Large intestine (tissue), 3 donors: ENCODE results near the gene RGP1. TPM values are rescaled to one million over a fixed set of nuclear protein-coding genes. Genes with fewer than 3 reads are reported as not detected.

Experiments used
- DNase-seq, 2 donors: peaks; one replicate each; pipeline versions ENCODE4 v3.0.0 to v3.0.0-alpha.2; 2013
- H3K27ac ChIP-seq: one replicate; pipeline ENCODE4 v1.5.1; 2013; ENCODE audit warnings: low read length
- H3K27me3 ChIP-seq: 2 replicates; pipeline ENCODE4 v1.6.1; 2013; ENCODE audit warnings: low read length; ENCODE audit not compliant: control insufficient read depth, insufficient read depth
- H3K36me3 ChIP-seq: 2 replicates; pipeline ENCODE4 v1.6.1; 2013; ENCODE audit warnings: low read length; ENCODE audit not compliant: control insufficient read depth, insufficient read depth
- H3K4me1 ChIP-seq: one replicate; pipeline ENCODE4 v1.6.1; 2013; ENCODE audit warnings: low read length; ENCODE audit not compliant: control insufficient read depth, insufficient read depth
- H3K4me3 ChIP-seq: one replicate; pipeline ENCODE4 v1.5.1; 2013; ENCODE audit warnings: low read length
- H3K9me3 ChIP-seq: one replicate; pipeline ENCODE4 v1.6.1; 2013; ENCODE audit warnings: mild to moderate bottlenecking, low read depth, low read length, moderate library complexity; ENCODE audit not compliant: control insufficient read depth
- WGBS: methylation state at CpG from one replicate; pipeline ENCODE4 v1.1.5; 2013; ENCODE audit warnings: low lambda C conversion rate; ENCODE audit not compliant: insufficient coverage; 5-methylcytosine and 5-hydroxymethylcytosine counted together
- polyA plus RNA-seq: library from polyadenylated mRNA; unstranded; fragments of 120-200 nt; gene quantifications from one replicate; pipeline ENCODE4 v1.2.1, GENCODE V29; 2013

RGP1 gene
- polyA plus RNA-seq, 1 donor, result 17.2 TPM

DNA sequence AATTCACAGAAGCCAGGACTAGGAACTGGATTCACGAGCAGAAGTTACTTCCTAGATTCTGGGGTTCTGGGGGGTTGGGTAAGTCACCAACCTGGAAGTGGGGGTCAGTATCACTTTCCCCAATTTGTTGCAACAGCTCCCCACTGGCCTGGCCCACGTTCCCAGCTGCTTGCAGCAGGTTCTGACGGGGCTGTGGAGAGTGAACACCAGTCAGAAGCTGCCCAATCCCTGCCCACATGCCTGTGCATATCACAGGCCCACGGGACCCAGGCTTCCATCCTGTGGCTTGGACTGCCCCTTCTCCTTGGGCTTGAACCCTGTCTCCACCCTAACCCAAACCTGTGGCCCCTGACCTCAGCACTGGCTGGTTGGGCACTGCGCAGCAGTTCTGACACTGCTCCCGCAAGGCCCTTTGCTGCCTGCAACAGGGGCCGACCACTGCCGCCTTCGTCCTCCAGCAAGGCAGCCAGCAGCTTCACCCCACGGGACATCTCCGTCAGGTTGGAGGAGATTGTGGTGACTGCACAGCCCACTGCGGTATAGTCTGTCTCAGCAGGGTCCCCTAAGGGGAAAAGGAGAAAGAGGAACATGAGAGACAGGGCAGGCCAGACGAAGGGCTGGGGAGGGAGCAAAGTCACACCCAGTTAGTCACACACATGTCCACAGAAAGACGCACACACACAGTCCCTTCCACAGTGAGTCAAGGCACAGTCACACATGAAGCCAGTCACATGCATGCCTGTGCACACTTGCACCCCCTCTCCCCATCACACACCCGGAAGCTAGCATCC lies 30.2 kb upstream of the RGP1 start:
- 90% methylated on average over 2 of the region's 15 CpGs for WGBS
- DNase-seq, result no peak
- no peaks in the 10 kb centered on the region for H3K27me3 ChIP-seq
- no peak overlapping the region for H3K4me3 ChIP-seq
- peaks cover 95% of the 10 kb centered on the region for H3K36me3 ChIP-seq
- no peaks in the 10 kb centered on the region for H3K9me3 ChIP-seq
- H3K4me1 ChIP-seq, result no peaks in the 10 kb centered on the region
- no peak overlapping the region for H3K27ac ChIP-seq

- H3K9me3 ChIP-seq, result no peaks in the 10 kb centered on the region
- peaks cover 95% of the 10 kb centered on the region for H3K36me3 ChIP-seq
- H3K4me3 ChIP-seq, result no peak overlapping the region
- no peaks in the 10 kb centered on the region for H3K27me3 ChIP-seq
- WGBS, result no CpG with 5 or more reads among the region's 4 CpGs
- no peak overlapping the region for H3K27ac ChIP-seq
- no peak for DNase-seq
- no peaks in the 10 kb centered on the region for H3K4me1 ChIP-seq
These were observed 29.5 kb upstream of the RGP1 start for GRCh38 chr9:35719546-35719945.

DNA sequence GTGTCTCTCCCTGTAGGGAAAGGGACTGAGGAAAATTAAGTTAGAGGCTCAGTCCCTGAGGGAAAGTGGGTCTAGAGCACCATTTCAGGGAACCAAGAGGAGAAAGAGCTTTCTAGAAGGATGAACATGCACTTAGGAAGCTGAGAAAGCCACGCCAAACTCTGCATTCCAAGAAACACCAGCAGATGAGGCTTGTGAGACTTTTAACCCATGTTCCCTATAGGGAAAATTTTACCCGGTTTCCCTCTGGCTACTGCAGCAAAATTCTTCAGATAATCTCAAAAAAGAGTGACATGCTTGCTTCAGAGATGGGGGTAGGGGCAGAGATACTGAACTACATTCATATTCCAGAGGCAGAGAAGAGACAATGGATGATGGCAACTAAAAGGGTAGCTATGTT lies 25.7 kb upstream of the RGP1 start:
- Histone ChIP-seq H3K4me3 (no peak overlapping the region), H3K4me1 (peaks cover 21% of the 10 kb centered on the region), H3K27ac (no peak overlapping the region), H3K27me3 (no peaks in the 10 kb centered on the region), H3K36me3 (peaks cover 69% of the 10 kb centered on the region), H3K9me3 (no peaks in the 10 kb centered on the region)
- DNase-seq, result no peak
- no CpG with 5 or more reads among the region's 2 CpGs for WGBS

GRCh38 chr9:35723908-35724307 lies 25.2 kb upstream of the RGP1 start:
- Histone ChIP-seq H3K9me3 (no peaks in the 10 kb centered on the region), H3K27me3 (no peaks in the 10 kb centered on the region), H3K27ac (no peak overlapping the region), H3K4me1 (peaks cover 24% of the 10 kb centered on the region), H3K4me3 (no peak overlapping the region), H3K36me3 (peaks cover 65% of the 10 kb centered on the region)
- DNase-seq, result no peak
- WGBS, result no CpG with 5 or more reads among the region's 8 CpGs

GRCh38 chr9:35725362-35725761 lies 23.7 kb upstream of the RGP1 start:
- Histone ChIP-seq H3K4me1 (peaks cover 37% of the 10 kb centered on the region), H3K27me3 (no peaks in the 10 kb centered on the region), H3K4me3 (no peak overlapping the region), H3K36me3 (peaks cover 50% of the 10 kb centered on the region), H3K9me3 (no peaks in the 10 kb centered on the region), H3K27ac (no peak overlapping the region)
- WGBS, result no CpG with 5 or more reads among the region's 11 CpGs
- DNase-seq, result no peak

GRCh38 chr9:35726931-35727330 lies 22.2 kb upstream of the RGP1 start:
- Histone ChIP-seq H3K9me3 (no peaks in the 10 kb centered on the region), H3K27ac (peak overlapping the region; percentile 69), H3K36me3 (peaks cover 35% of the 10 kb centered on the region), H3K4me3 (no peak overlapping the region), H3K27me3 (no peaks in the 10 kb centered on the region), H3K4me1 (peaks cover 42% of the 10 kb centered on the region)
- DNase-seq, result peak; percentile 26 to 35
- no CpG with 5 or more reads among the region's 3 CpGs for WGBS

GRCh38 chr9:35727676-35728040 lies 21.4 kb upstream of the RGP1 start:
- no CpG with 5 or more reads among the region's 5 CpGs for WGBS
- no peaks in the 10 kb centered on the region for H3K27me3 ChIP-seq
- peak overlapping the region; percentile 69 for H3K27ac ChIP-seq
- H3K36me3 ChIP-seq, result peaks cover 28% of the 10 kb centered on the region
- no peak for DNase-seq
- H3K4me1 ChIP-seq, result peaks cover 42% of the 10 kb centered on the region
- no peak overlapping the region for H3K4me3 ChIP-seq
- no peaks in the 10 kb centered on the region for H3K9me3 ChIP-seq

DNA sequence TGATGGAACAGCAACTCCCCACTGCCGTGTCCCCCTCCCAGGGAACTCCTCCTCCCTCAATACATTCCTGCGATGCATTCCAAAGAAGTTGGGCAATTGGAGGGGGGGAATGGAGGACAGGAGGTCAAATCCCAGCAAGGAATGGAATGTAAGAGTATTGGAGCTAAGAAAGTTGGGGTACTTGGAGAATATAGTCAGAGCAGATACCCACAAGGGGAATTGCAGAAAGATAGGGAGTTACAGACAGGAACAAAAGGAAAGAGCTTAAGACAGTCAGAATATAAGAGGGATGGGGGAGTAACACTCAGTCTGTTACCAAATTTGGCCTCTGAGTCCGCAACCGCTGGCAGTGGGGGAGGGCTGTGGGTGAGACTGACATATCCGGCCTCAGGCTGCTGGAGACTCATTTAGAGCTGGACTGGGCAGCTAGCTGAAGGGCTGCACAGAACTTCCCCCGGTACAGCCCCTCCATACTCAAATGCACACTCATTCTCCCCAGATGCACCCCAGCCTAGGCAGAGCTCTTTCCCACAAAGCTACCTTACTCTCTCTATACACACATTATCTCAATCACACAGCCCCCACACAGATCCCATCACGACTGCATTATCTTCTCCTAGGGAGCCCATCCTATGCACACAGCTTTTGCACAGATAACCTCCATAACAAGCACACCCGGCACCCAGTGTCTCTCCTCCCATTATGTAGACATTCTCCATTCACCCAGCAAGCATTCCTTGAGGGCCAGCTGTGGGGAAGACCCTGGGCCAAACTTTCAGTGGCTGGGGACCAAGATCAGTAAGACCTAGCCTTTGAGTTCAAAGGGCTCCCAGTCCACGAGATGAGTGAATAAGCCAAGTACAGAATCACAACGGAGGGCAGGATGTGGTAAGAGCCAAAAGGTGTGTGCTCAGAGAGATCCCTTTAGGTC lies 20.8 kb upstream of the RGP1 start:
- H3K27ac ChIP-seq, result peak overlapping the region; percentile 69
- WGBS, result 0% methylated on average over 1 of the region's 10 CpGs
- DNase-seq, result peak; percentile 55 to 62
- no peaks in the 10 kb centered on the region for H3K9me3 ChIP-seq
- peaks cover 23% of the 10 kb centered on the region for H3K36me3 ChIP-seq
- no peaks in the 10 kb centered on the region for H3K27me3 ChIP-seq
- peaks cover 44% of the 10 kb centered on the region for H3K4me1 ChIP-seq
- no peak overlapping the region for H3K4me3 ChIP-seq

- no peaks in the 10 kb centered on the region for H3K9me3 ChIP-seq
- no peak for DNase-seq
- peak overlapping the region; percentile 0 for H3K4me3 ChIP-seq
- WGBS, result no CpG with 5 or more reads among the region's 3 CpGs
- H3K27me3 ChIP-seq, result no peaks in the 10 kb centered on the region
- peaks cover 52% of the 10 kb centered on the region for H3K4me1 ChIP-seq
- H3K36me3 ChIP-seq, result peaks cover 15% of the 10 kb centered on the region
- peak overlapping the region; percentile 69 for H3K27ac ChIP-seq
These were observed 20.0 kb upstream of the RGP1 start for GRCh38 chr9:35729101-35729500.

- Histone ChIP-seq H3K36me3 (peaks cover 10% of the 10 kb centered on the region), H3K9me3 (no peaks in the 10 kb centered on the region), H3K27ac (peak overlapping the region; percentile 69), H3K4me3 (peak overlapping the region; percentile 0), H3K27me3 (no peaks in the 10 kb centered on the region), H3K4me1 (peaks cover 52% of the 10 kb centered on the region)
- 29% methylated on average over 1 of the region's 6 CpGs for WGBS
- DNase-seq, result peak; percentile 29 to 50
These were observed 19.2 kb upstream of the RGP1 start for GRCh38 chr9:35729700-35730485.
